T-helper 1 cell treated with Interleukin-12 subunit alpha and Interleukin-12 subunit beta and Interleukin-4 antibody, amounts not matched to agents 30 μg/mL and 1 μg/mL, for 36 hours (primary cell): ENCODE results near the gene B4GALNT4.
"Not testable (repeated sequence)": the region's sequence is repeated elsewhere in the genome, so short reads cannot be mapped to it uniquely, and the experiment has no call there.

Experiments used
- H3K27ac Mint-ChIP-seq: one replicate; pipeline ENCODE4 v1.8.0; 2021; ENCODE audit warnings: mild to moderate bottlenecking, mixed read lengths
- H3K27me3 Mint-ChIP-seq: one replicate; pipeline ENCODE4 v1.8.0; 2021; ENCODE audit warnings: low read depth, mixed read lengths
- H3K36me3 Mint-ChIP-seq: one replicate; pipeline ENCODE4 v1.8.0; 2021; ENCODE audit warnings: low read depth, mixed read lengths
- H3K4me1 Mint-ChIP-seq: one replicate; pipeline ENCODE4 v1.8.0; 2021; ENCODE audit warnings: low read depth, mixed read lengths
- H3K4me3 Mint-ChIP-seq: one replicate; pipeline ENCODE4 v1.8.0; 2021; ENCODE audit warnings: mild to moderate bottlenecking, moderate library complexity, mixed read lengths
- H3K9me3 Mint-ChIP-seq: one replicate; pipeline ENCODE4 v1.8.0; 2021; ENCODE audit warnings: mixed read lengths

Gene B4GALNT4

DNA sequence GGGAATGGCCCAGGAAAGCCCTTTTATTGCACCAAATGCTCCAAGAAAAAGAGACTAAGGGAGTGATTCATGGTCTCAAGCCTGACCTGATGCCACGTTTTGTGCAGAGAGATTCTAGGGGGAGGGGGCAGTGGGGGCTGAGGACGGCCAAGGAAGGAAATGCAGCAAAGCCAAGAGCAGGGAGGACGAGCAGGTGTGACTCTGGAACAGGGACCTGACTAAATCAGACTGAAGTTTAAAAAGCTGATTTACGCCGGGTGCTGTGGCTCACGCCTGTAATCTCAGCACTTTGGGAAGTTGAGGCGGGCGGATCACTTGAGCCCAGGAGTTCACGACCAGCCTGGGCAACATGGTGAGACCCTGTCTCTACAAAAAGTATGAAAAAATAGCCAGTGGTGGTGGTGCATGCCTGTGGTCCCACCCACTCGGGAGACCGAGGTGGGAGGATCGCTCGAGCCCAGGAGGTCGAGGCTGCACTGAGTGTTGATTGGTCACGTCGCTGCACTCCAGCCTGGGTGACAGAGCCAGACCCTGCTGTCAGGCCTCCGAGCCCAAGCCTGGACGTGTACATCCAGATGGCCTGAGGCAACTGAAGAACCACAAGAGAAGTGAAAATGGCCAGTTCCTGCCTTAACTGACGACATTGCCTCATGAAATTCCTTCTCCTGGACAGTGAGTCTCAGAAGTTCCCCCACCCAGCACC, 37.8 kb upstream of the B4GALNT4 start:
- no peak overlapping the region for H3K27ac Mint-ChIP-seq
- H3K4me1 Mint-ChIP-seq, result peaks cover 33% of the 10 kb centered on the region
- peaks cover 4% of the 10 kb centered on the region for H3K9me3 Mint-ChIP-seq
- H3K36me3 Mint-ChIP-seq, result no peaks in the 10 kb centered on the region
- no peaks in the 10 kb centered on the region for H3K27me3 Mint-ChIP-seq
- H3K4me3 Mint-ChIP-seq, result no peak overlapping the region

- no peaks in the 10 kb centered on the region for H3K27me3 Mint-ChIP-seq
- no peak overlapping the region for H3K4me3 Mint-ChIP-seq
- peaks cover 4% of the 10 kb centered on the region for H3K9me3 Mint-ChIP-seq
- no peaks in the 10 kb centered on the region for H3K36me3 Mint-ChIP-seq
- H3K4me1 Mint-ChIP-seq, result peaks cover 27% of the 10 kb centered on the region
- no peak overlapping the region for H3K27ac Mint-ChIP-seq
These were observed 36.4 kb upstream of the B4GALNT4 start for GRCh38 chr11:332651-333480.

GRCh38 chr11:333616-334263, 35.6 kb upstream of the B4GALNT4 start:
- not testable (repeated sequence) for H3K4me3 Mint-ChIP-seq, H3K27ac Mint-ChIP-seq, H3K36me3 Mint-ChIP-seq, H3K27me3 Mint-ChIP-seq, H3K9me3 Mint-ChIP-seq
- H3K4me1 Mint-ChIP-seq, result peaks cover 26% of the 10 kb centered on the region

DNA sequence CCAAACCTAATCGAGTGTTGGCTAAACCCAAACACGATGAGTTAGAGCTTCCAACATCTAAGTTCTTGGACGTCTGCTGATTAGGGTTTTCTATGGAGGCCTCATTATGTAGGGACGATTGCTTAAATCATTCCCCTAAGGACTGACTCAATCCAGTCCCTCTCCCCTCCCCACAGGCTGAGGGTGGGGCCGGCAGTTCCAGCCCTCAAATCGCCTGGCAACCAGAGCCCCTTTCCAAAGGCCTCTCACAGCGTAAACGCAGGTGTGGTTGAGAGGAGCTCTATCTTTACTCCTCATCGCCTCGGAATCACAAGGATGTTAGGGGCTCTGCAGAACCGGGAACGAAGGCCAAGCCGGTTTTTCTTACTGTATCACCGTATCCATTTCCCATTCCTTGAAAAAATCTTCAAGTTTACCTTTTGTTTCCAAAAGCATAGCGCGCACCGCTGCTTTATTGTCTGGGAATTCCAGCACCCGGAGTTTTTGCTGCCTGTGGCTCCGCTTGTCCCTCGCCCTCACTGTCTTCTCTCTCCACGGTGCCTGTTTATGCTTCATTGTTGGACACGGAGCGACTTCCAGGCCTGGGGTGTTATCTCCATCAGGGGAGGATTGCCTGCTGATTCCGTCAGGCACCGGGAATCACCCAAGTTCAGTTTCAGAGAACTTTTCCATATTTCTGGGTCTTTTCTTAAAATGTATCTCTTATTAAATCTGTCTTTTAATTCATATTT, 34.9 kb upstream of the B4GALNT4 start:
- Mint-ChIP-seq H3K4me3 (no peak overlapping the region), H3K36me3 (no peaks in the 10 kb centered on the region), H3K4me1 (peaks cover 21% of the 10 kb centered on the region), H3K27me3 (no peaks in the 10 kb centered on the region), H3K9me3 (peaks cover 4% of the 10 kb centered on the region), H3K27ac (no peak overlapping the region)

GRCh38 chr11:335779-336658, 33.3 kb upstream of the B4GALNT4 start:
- peaks cover 9% of the 10 kb centered on the region for H3K27me3 Mint-ChIP-seq
- no peak overlapping the region for H3K27ac Mint-ChIP-seq
- H3K4me1 Mint-ChIP-seq, result peaks cover 14% of the 10 kb centered on the region
- peaks cover 3% of the 10 kb centered on the region for H3K36me3 Mint-ChIP-seq
- H3K4me3 Mint-ChIP-seq, result no peak overlapping the region
- H3K9me3 Mint-ChIP-seq, result peaks cover 4% of the 10 kb centered on the region

- H3K27ac Mint-ChIP-seq, result no peak overlapping the region
- H3K4me1 Mint-ChIP-seq, result peaks cover 10% of the 10 kb centered on the region
- H3K4me3 Mint-ChIP-seq, result no peak overlapping the region
- H3K9me3 Mint-ChIP-seq, result peaks cover 4% of the 10 kb centered on the region
- peaks cover 3% of the 10 kb centered on the region for H3K36me3 Mint-ChIP-seq
- H3K27me3 Mint-ChIP-seq, result peaks cover 16% of the 10 kb centered on the region
These were observed 32.6 kb upstream of the B4GALNT4 start for GRCh38 chr11:336659-337198.

- H3K27ac Mint-ChIP-seq, result no peak overlapping the region
- peaks cover 17% of the 10 kb centered on the region for H3K27me3 Mint-ChIP-seq
- peaks cover 10% of the 10 kb centered on the region for H3K4me1 Mint-ChIP-seq
- H3K36me3 Mint-ChIP-seq, result peaks cover 3% of the 10 kb centered on the region
- no peak overlapping the region for H3K4me3 Mint-ChIP-seq
- peaks cover 4% of the 10 kb centered on the region for H3K9me3 Mint-ChIP-seq
These were observed 31.6 kb upstream of the B4GALNT4 start for GRCh38 chr11:337711-338110.

- peaks cover 17% of the 10 kb centered on the region for H3K27me3 Mint-ChIP-seq
- H3K27ac Mint-ChIP-seq, result no peak overlapping the region
- peaks cover 3% of the 10 kb centered on the region for H3K36me3 Mint-ChIP-seq
- no peaks in the 10 kb centered on the region for H3K9me3 Mint-ChIP-seq
- peaks cover 10% of the 10 kb centered on the region for H3K4me1 Mint-ChIP-seq
- H3K4me3 Mint-ChIP-seq, result no peak overlapping the region
These were observed 29.3 kb upstream of the B4GALNT4 start for GRCh38 chr11:339963-340362.

- Mint-ChIP-seq H3K9me3 (no peaks in the 10 kb centered on the region), H3K36me3 (peaks cover 3% of the 10 kb centered on the region), H3K4me3 (no peak overlapping the region), H3K4me1 (peaks cover 10% of the 10 kb centered on the region), H3K27me3 (peaks cover 25% of the 10 kb centered on the region), H3K27ac (no peak overlapping the region)
These were observed 28.5 kb upstream of the B4GALNT4 start for GRCh38 chr11:340539-341512.

DNA sequence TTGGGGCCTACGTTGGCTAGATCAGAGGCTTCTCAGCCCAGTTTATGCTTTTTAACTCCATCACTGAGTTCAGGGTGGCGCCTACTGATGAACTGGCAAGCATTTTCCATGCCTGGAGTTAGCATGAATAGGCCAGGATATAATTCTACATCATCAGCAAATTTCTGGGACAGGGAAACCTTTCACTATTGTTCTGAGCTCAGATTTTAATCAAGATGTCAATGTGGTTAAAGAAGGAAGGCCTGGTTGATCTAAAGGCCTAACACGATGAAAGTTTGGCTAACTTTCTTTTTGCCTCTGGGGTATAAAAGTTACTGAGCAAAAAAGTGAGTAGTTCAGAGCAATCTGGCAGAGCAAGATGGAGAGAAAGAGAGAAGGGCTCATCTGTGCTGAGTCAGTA, 27.0 kb upstream of the B4GALNT4 start:
- H3K27me3 Mint-ChIP-seq, result peaks cover 33% of the 10 kb centered on the region
- H3K4me1 Mint-ChIP-seq, result peaks cover 9% of the 10 kb centered on the region
- H3K9me3 Mint-ChIP-seq, result no peaks in the 10 kb centered on the region
- peaks cover 3% of the 10 kb centered on the region for H3K36me3 Mint-ChIP-seq
- peak overlapping the region; percentile 11 for H3K27ac Mint-ChIP-seq
- no peak overlapping the region for H3K4me3 Mint-ChIP-seq

DNA sequence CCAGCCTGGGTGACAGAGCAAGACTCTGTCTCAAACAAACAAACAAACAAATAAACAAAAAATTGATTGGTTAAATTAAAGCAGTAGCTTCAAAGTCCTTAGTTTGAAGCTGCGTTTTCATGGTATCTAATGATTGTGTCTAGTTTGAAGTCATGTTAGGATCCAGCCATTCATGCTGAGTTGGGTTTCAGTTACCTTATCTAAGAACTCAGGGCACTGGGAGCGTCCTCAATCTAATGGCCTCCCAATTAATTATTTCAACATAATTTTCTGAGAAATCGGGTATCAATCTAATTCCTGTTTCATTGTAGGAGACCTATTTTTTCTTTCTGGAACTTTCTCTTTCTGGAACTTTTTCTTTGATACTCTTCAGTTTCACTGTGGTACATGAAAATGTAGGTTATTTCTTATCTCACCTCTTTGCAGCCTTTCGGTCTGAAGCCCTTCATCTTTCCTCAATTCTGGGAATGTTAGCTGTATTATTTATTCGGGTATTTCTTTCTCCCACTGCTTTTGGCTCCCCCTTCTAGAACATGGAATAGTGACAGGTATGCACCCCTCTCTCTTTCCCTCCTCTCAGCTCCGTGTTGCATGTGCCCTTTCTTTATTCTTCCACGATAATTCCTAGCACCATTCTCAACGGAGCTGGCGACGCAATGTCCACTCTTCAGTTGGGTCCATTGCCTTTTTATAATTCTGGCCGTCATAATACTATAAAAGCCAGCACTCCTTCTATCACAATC, 24.3 kb upstream of the B4GALNT4 start:
- Mint-ChIP-seq H3K9me3 (no peaks in the 10 kb centered on the region), H3K36me3 (peaks cover 3% of the 10 kb centered on the region), H3K4me1 (peaks cover 9% of the 10 kb centered on the region), H3K27ac (no peak overlapping the region), H3K27me3 (peaks cover 33% of the 10 kb centered on the region), H3K4me3 (no peak overlapping the region)

GRCh38 chr11:346529-346928, 22.8 kb upstream of the B4GALNT4 start:
- H3K27me3 Mint-ChIP-seq, result peaks cover 28% of the 10 kb centered on the region
- H3K9me3 Mint-ChIP-seq, result no peaks in the 10 kb centered on the region
- H3K36me3 Mint-ChIP-seq, result no peaks in the 10 kb centered on the region
- no peak overlapping the region for H3K4me3 Mint-ChIP-seq
- H3K27ac Mint-ChIP-seq, result no peak overlapping the region
- H3K4me1 Mint-ChIP-seq, result peaks cover 15% of the 10 kb centered on the region
